ENCODE data around the gene CALCOCO1. TPM values are rescaled to one million over a fixed set of nuclear protein-coding genes. Genes with fewer than 3 reads are reported as not detected.

The CALCOCO1 gene
- total RNA-seq, 2 experiments from 2014 or later, result 23.8 to 27.9 TPM

GRCh38 chr12:53675701-53676607, 51.3 kb downstream of the CALCOCO1 start, which contains the start of gene ATP5MC2:
TSS of gene ATP5MC2 (minus strand) at chr12:53676083. CDS start at chr12:53672614, 3,469 bp downstream.
- CTCF ChIA-PET, result interaction anchor here (0.6 to 6.3 kb wide), 58 partner anchors 8 to 576 kb away, joined by 3 to 122 read pairs (median 5); partner anchors contain the start of genes ATF7 and TARBP2
- POLR2A ChIA-PET, result interaction anchor here (0.6 to 2.1 kb wide), 10 partner anchors 10 to 175 kb away, joined by 3 to 18 read pairs (median 4); partner anchors contain the start of gene TARBP2
- Mint-ChIP-seq H3K27me3 (ENCODE audit: low read depth) (peaks cover 27% of the 10 kb centered on the region), H3K4me1 (ENCODE audit: low read depth) (peaks cover 42% of the 10 kb centered on the region), H3K4me3 (peak within 1 kb of the TSS; percentile 88), H3K9me3 (ENCODE audit: insufficient read depth) (no peaks in the 10 kb centered on the region), H3K36me3 (ENCODE audit: low read depth) (peaks cover 32% of the 10 kb centered on the region), H3K27ac (peak within 1 kb of the TSS; percentile 98)
- peak; percentile 95 for ATAC-seq
- DNase-seq, result peak; percentile 98

GRCh38 chr12:53674977-53675700, 52.1 kb downstream of the CALCOCO1 start:
- peak overlapping the region; percentile 88 for H3K4me3 Mint-ChIP-seq
- no peak for ATAC-seq
- ChIA-PET CTCF (interaction anchor here (0.6 to 6.3 kb wide), 52 partner anchors 8 to 576 kb away, joined by 3 to 122 read pairs (median 5); partner anchors contain the start of genes ATF7 and TARBP2), POLR2A (interaction anchor here (0.6 to 2.1 kb wide), 8 partner anchors 11 to 174 kb away, joined by 3 to 18 read pairs (median 4); partner anchors contain the start of gene TARBP2)
- peaks cover 24% of the 10 kb centered on the region for H3K27me3 Mint-ChIP-seq (ENCODE audit: low read depth)
- H3K9me3 Mint-ChIP-seq (ENCODE audit: insufficient read depth), result no peaks in the 10 kb centered on the region
- peaks cover 37% of the 10 kb centered on the region for H3K36me3 Mint-ChIP-seq (ENCODE audit: low read depth)
- H3K4me1 Mint-ChIP-seq (ENCODE audit: low read depth), result peaks cover 43% of the 10 kb centered on the region
- H3K27ac Mint-ChIP-seq, result peak overlapping the region; percentile 98
- no peak for DNase-seq

GRCh38 chr12:53670971-53671370, 56.3 kb downstream of the CALCOCO1 start:
- no peaks in the 10 kb centered on the region for H3K9me3 Mint-ChIP-seq (ENCODE audit: insufficient read depth)
- peaks cover 38% of the 10 kb centered on the region for H3K4me1 Mint-ChIP-seq (ENCODE audit: low read depth)
- H3K27ac Mint-ChIP-seq, result no peak overlapping the region
- no peak overlapping the region for H3K4me3 Mint-ChIP-seq
- no peaks in the 10 kb centered on the region for H3K27me3 Mint-ChIP-seq (ENCODE audit: low read depth)
- ATAC-seq (no peak), DNase-seq (no peak)
- ChIA-PET CTCF (interaction anchor here (0.6 to 2.2 kb wide), 2 partner anchors 73 to 76 kb away, joined by 3 to 9 read pairs; no protein-coding TSS in a partner anchor), POLR2A (interaction anchor here (0.5 kb wide), 1 partner anchor 135 kb away, joined by 3 read pairs; no protein-coding TSS in a partner anchor)
- peaks cover 60% of the 10 kb centered on the region for H3K36me3 Mint-ChIP-seq (ENCODE audit: low read depth)

- no peak overlapping the region for H3K4me3 Mint-ChIP-seq
- DNase-seq, result no peak
- ATAC-seq, result no peak
- POLR2A ChIA-PET, result interaction anchor here (1.0 kb wide), 1 partner anchor 11 kb away, joined by 3 read pairs; no protein-coding TSS in a partner anchor
- H3K27ac Mint-ChIP-seq, result no peak overlapping the region
- peaks cover 65% of the 10 kb centered on the region for H3K36me3 Mint-ChIP-seq (ENCODE audit: low read depth)
- CTCF ChIA-PET, result interaction anchor here (0.6 to 2.2 kb wide), 2 partner anchors 74 to 513 kb away, joined by 3 to 9 read pairs; no protein-coding TSS in a partner anchor
- peaks cover 37% of the 10 kb centered on the region for H3K4me1 Mint-ChIP-seq (ENCODE audit: low read depth)
- H3K9me3 Mint-ChIP-seq (ENCODE audit: insufficient read depth), result no peaks in the 10 kb centered on the region
- no peaks in the 10 kb centered on the region for H3K27me3 Mint-ChIP-seq (ENCODE audit: low read depth)
Observed at GRCh38 chr12:53670308-53670707, 56.9 kb downstream of the CALCOCO1 start.

- ChIA-PET CTCF (interaction anchor here (1.0 to 1.3 kb wide), 3 partner anchors 9 to 124 kb away, joined by 3 to 4 read pairs (median 4); partner anchors contain the start of gene ATP5MC2), POLR2A (no interaction called here)
- H3K27ac Mint-ChIP-seq, result no peak overlapping the region
- no peak overlapping the region for H3K4me3 Mint-ChIP-seq
- H3K4me1 Mint-ChIP-seq (ENCODE audit: low read depth), result peaks cover 13% of the 10 kb centered on the region
- H3K9me3 Mint-ChIP-seq (ENCODE audit: insufficient read depth), result no peaks in the 10 kb centered on the region
- no peaks in the 10 kb centered on the region for H3K27me3 Mint-ChIP-seq (ENCODE audit: low read depth)
- DNase-seq, result no peak
- ATAC-seq, result no peak
- peaks cover 62% of the 10 kb centered on the region for H3K36me3 Mint-ChIP-seq (ENCODE audit: low read depth)
Observed at GRCh38 chr12:53667080-53667479, 60.2 kb downstream of the CALCOCO1 start.

- Mint-ChIP-seq H3K27me3 (ENCODE audit: low read depth) (no peaks in the 10 kb centered on the region), H3K9me3 (ENCODE audit: insufficient read depth) (no peaks in the 10 kb centered on the region), H3K27ac (no peak overlapping the region), H3K4me3 (no peak overlapping the region), H3K4me1 (ENCODE audit: low read depth) (peaks cover 5% of the 10 kb centered on the region), H3K36me3 (ENCODE audit: low read depth) (peaks cover 51% of the 10 kb centered on the region)
- DNase-seq, result no peak
- ChIA-PET POLR2A (no interaction called here), CTCF (interaction anchor here (1.0 to 2.9 kb wide), 2 partner anchors 10 to 82 kb away, joined by 3 to 10 read pairs; partner anchors contain the start of gene ATP5MC2)
- no peak for ATAC-seq
Observed at GRCh38 chr12:53664936-53665335, 62.3 kb downstream of the CALCOCO1 start.

- Mint-ChIP-seq H3K27me3 (ENCODE audit: low read depth) (no peaks in the 10 kb centered on the region), H3K27ac (peak overlapping the region; percentile 21)
Observed at GRCh38 chr12:53664191-53664590, 63.1 kb downstream of the CALCOCO1 start.

GRCh38 chr12:53660041-53660440, 67.2 kb downstream of the CALCOCO1 start:
- ChIA-PET POLR2A (interaction anchor here (1.5 kb wide), 1 partner anchor 15 kb away, joined by 7 read pairs; the partner anchor contains the start of gene ATP5MC2), CTCF (interaction anchor here (1.2 kb wide), 1 partner anchor 87 kb away, joined by 4 read pairs; no protein-coding TSS in a partner anchor)
- Mint-ChIP-seq H3K36me3 (ENCODE audit: low read depth) (peaks cover 20% of the 10 kb centered on the region), H3K27me3 (ENCODE audit: low read depth) (no peaks in the 10 kb centered on the region), H3K27ac (no peak overlapping the region), H3K4me3 (no peak overlapping the region), H3K9me3 (ENCODE audit: insufficient read depth) (no peaks in the 10 kb centered on the region), H3K4me1 (ENCODE audit: low read depth) (no peaks in the 10 kb centered on the region)
- no peak for ATAC-seq
- no peak for DNase-seq

More at GRCh38 chr12:53664191-53664590, 63.1 kb downstream of the CALCOCO1 start:
- no peak for ATAC-seq
- no peak for DNase-seq
- POLR2A ChIA-PET, result no interaction called here
- Mint-ChIP-seq H3K36me3 (ENCODE audit: low read depth) (peaks cover 43% of the 10 kb centered on the region), H3K4me1 (ENCODE audit: low read depth) (no peaks in the 10 kb centered on the region), H3K9me3 (ENCODE audit: insufficient read depth) (no peaks in the 10 kb centered on the region), H3K4me3 (no peak overlapping the region)
- CTCF ChIA-PET, result interaction anchor here (1.0 to 2.9 kb wide), 2 partner anchors 11 to 82 kb away, joined by 3 to 10 read pairs; partner anchors contain the start of gene ATP5MC2

- DNase-seq, result no peak
- CTCF ChIA-PET, result interaction anchor here (1.2 to 1.3 kb wide), 2 partner anchors 16 to 87 kb away, joined by 4 read pairs; partner anchors contain the start of gene ATP5MC2
- ATAC-seq, result no peak
- Mint-ChIP-seq H3K27me3 (ENCODE audit: low read depth) (no peaks in the 10 kb centered on the region), H3K9me3 (ENCODE audit: insufficient read depth) (no peaks in the 10 kb centered on the region), H3K4me3 (no peak overlapping the region), H3K36me3 (ENCODE audit: low read depth) (peaks cover 15% of the 10 kb centered on the region), H3K4me1 (ENCODE audit: low read depth) (no peaks in the 10 kb centered on the region), H3K27ac (no peak overlapping the region)
- POLR2A ChIA-PET, result interaction anchor here (1.5 kb wide), 1 partner anchor 16 kb away, joined by 7 read pairs; the partner anchor contains the start of gene ATP5MC2
Observed at GRCh38 chr12:53659571-53659981, 67.7 kb downstream of the CALCOCO1 start.

- Mint-ChIP-seq H3K4me3 (no peak overlapping the region), H3K9me3 (ENCODE audit: insufficient read depth) (no peaks in the 10 kb centered on the region), H3K27me3 (ENCODE audit: low read depth) (no peaks in the 10 kb centered on the region), H3K4me1 (ENCODE audit: low read depth) (no peaks in the 10 kb centered on the region), H3K27ac (no peak overlapping the region), H3K36me3 (ENCODE audit: low read depth) (peaks cover 11% of the 10 kb centered on the region)
- ATAC-seq, result no peak
- POLR2A ChIA-PET, result interaction anchor here (0.7 to 1.5 kb wide), 3 partner anchors 11 to 175 kb away, joined by 3 to 7 read pairs (median 3); partner anchors contain the start of gene ATP5MC2
- CTCF ChIA-PET, result interaction anchor here (0.8 to 1.3 kb wide), 4 partner anchors 17 to 98 kb away, joined by 3 to 4 read pairs (median 4); partner anchors contain the start of gene ATP5MC2
- no peak for DNase-seq
Observed at GRCh38 chr12:53659011-53659551, 68.2 kb downstream of the CALCOCO1 start.
